Pulmonary artery endothelial cell (primary cell): ENCODE results near the gene KCTD10. TPM values are rescaled to one million over a fixed set of nuclear protein-coding genes. Genes with fewer than 3 reads are reported as not detected.

Experiments used
- DNase-seq: peaks from one replicate; pipeline ENCODE4 v3.0.0-alpha.2; 2011; ENCODE audit warnings: low read depth, low spot score
- total RNA-seq: library from RNA; depleted of rRNA; stranded (reverse); fragments of >200 nt; gene quantifications from 2 replicates; pipeline ENCODE4 v1.2.3, GENCODE V29; 2014

The KCTD10 gene
- total RNA-seq: 88.1 and 102 TPM in 2 replicates

DNA sequence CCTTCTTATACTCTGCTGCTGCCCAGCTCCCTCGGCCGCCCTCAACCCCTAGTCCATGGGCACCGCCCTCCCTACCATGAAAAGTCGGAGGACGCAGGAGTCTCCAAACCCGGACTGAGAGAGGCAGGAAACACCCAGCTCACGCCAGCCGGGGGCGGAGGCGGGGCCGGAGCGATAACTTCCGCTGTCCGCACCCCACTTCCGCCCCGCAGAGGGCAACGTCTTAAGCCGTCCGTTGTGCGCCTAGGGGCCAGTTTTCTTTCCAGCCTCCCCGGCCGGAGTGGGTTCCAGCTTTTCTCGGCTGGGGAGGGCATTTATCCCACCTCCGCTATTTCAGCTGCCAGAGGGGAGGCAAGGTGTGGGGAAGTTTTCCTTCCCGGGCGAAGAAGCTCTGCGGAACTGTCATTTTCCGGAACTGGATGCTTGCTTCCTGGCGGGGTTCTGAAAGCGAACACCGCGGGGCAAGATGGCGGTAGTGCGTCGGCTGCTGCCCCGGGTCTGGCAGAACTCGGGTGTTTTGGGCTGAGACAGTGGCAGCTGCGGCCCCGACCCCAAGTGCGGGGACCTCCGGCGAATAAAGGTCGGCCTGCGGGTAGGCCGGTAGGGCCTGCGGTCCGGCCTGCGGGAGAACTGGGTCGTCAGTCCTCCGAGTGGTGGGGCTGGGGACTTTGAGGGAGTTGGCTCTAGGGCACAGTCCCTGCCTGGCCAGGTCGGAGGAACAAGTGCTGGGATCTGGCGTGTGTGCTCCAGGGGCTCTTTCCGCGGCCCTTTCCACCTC, at the start of gene KCTD10, which contains the start of gene UBE3B:
Gene KCTD10, minus strand, starts transcription at position 116 of the 778 bp plus-strand sequence. Its CDS starts 38 bp downstream, at position 78.
Gene UBE3B, plus strand, starts transcription at position 450 of the 778 bp plus-strand sequence. CDS start 5,918 bp downstream, outside the sequence.
- peak; percentile 72 for DNase-seq

DNA sequence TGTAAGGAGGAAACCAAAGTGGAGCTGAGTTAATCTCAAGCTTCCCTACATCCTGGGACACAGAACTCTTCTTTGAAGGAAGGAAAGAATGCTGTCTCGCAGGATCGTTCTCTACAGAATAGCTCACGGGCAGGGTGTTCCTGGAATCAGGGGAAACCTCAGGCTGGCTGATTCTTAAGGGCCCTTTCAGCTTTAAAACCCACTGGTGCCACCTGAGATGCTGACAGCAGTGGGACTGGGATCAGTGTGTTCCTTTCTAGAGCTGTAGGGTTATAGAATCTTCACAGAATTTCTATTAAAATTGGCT, 48.1 kb upstream of the KCTD10 start:
- DNase-seq: no peak

DNA sequence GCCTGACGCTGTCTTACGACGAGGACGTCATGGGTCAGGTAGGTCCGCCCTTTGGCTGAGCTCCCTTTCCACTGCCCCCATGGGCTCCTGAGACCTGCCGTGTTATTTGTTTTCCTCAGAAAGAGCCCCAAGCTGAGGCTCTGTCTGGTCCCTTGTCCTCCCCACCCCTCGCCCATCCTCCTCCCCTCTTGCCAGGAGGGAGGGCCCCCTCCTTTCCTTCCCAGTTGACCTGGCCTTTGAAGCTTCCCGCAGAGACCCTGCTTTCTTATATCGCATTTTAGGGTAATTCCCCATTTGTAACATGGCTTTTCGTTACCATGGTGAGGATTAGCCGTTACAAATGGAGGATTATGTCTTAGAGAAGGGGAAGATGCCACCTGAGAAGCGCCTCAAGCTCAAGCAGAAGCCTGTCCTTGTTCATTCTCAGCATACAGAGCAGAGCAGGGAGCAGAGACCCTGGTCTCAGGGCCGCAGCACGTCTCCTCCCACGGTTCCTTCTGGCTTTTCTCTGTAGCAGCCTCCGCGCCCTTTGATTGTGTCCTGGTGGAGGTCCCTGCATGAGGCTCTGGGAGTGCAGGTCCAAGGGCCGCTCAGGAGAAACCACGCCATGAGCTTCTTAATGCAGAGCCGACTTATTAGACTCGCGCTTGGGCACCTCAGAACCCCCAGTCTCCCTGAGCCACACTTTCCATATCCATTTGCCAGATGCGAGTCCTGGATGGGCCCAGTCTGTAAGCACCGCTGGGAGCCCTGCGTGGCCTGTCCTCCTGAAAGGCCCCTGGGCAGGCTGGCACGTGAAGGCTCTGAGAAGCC, 47.6 kb upstream of the KCTD10 start:
- no peak for DNase-seq

DNA sequence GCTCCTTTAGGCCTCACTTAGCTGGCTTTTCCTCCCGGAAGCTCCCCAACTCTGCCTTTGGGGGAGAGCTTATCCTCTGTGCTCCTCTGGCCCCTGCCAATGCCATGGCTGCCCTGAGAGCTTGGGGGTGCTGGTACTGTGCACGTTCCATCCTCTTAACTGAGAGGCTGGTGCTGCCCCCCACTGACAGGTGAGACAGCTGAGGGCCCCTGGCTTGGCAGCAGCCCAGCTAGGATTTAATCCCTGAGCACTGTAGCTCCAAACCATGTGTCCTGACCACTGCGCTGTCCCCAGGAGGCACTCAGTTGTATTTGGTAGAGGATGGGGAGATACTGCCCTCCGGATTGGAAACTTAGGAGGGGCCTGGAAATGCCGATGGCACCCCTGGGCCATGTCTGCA, 46.4 kb upstream of the KCTD10 start:
- no peak for DNase-seq

GRCh38 chr12:109523071-109523470, 46.0 kb upstream of the KCTD10 start:
- DNase-seq: no peak

DNA sequence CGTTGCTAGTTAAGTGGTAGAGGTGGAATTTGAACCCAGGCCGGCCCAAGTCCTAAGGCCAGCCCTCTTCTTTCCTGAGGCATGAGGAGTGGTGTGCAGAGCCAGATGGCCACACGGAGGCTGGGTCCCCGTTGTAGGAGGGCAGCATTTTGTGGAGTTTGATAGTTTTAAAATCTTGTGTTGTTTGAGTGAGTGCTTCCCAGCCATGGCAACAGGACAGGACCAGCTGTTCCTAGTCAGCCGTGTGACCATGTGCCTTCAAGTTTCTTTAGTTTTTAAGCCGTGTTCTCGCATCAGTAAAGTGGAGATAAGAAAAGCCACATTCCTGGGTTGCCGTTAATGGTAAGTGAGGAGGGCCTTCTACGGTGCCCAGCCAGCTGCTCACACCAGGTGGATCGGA, 44.7 kb upstream of the KCTD10 start:
- no peak for DNase-seq

DNA sequence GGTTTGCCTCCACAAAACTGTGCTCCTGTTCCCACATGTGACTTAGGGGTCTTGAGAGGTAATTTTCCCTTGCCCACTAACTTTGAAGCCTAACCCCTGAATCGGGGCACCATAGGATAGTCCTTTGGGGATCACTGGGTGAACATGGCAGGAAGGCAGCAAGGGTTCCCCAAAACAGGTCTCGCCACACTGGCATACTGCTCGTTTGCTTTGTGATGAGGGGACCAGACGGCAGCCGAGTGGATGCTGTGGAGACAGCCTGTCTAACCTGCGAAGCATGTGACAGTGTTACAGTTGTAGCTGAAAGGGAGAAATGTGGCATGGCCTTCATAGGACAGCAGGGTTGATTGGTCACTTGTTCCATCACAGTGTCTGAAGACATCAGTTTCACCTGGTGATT, 42.7 kb upstream of the KCTD10 start:
- DNase-seq: no peak

DNA sequence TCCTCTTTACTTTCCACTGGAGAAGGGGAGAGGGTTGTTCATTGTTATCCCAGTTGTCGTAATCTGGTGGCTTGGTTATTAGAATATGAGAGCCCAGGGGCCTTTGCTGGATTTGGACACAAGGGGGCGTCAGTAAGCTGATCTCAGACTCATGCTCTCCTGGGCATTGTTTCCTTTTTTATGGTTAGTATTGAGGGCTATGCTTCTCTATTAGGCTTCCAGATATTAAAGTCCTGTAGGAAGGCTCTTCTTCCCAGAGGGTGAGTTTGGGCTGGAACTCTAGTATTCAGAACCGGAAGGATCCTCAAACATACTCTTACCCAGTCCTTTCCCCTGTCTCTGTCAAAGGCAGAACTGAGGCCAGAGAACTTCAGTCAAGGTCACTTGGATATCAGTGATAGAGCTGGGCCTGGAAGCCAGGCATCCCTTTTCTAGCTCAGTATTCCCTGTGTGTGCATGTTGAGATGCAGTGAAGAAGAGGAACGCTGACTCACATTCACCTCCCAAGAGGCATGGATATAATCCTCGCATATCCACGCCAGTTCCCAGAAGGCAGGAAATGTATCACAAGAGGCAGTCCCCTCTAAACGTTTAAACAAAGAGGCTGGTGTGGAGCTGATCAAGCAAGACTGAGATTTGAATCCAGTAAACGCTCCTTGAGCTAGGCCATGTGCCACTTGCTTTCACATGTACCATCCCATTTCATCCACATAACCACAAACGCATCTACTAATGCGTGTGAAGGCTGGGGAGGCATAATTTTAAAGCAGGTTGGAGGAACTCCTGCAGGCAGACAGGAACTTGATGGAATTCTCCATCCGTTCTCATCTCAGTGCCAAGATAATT, 41.9 kb upstream of the KCTD10 start:
- DNase-seq: peak; percentile 82

- DNase-seq: no peak
Observed at GRCh38 chr12:109517619-109518018, 40.5 kb upstream of the KCTD10 start.

GRCh38 chr12:109513977-109514376, 36.9 kb upstream of the KCTD10 start:
- no peak for DNase-seq

DNA sequence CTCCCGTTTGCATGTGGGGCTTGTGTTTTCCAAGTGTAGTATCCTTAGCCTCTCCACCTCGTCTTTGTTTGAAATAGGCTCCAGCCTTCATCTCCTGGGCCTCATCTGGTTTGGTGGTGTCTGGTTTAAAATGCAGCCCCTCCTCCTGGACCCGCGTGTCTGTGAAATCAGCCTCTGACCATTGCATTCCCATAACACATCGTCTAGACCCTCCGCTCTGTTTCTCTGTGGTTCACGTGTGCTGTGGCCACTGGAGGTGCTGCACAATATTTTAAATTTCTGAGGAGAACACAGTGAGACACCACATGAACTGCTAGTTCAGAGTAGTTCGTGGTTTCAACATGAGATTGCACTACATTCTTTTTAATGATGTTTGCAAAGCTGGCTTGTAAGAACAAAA, 36.0 kb upstream of the KCTD10 start:
- DNase-seq: no peak

DNA sequence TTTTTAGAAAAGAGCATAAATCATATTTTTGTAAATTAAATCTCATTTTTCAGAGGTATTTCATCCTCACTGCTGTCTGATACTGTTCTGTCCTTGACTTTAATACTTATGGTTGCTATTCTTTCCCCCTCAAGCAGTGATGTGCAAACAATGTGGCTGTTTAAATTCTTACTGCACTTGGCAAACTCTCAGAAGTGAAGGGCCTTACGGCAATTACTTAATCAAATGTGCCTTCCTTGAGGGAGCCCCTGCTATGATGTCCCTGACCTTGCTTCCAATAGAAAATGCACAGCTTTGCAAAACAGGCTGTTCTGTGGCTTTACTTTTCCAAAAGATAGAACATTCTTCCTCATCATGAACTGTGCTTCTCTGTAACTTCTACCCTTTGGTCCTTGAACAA, 35.5 kb upstream of the KCTD10 start:
- no peak for DNase-seq

DNA sequence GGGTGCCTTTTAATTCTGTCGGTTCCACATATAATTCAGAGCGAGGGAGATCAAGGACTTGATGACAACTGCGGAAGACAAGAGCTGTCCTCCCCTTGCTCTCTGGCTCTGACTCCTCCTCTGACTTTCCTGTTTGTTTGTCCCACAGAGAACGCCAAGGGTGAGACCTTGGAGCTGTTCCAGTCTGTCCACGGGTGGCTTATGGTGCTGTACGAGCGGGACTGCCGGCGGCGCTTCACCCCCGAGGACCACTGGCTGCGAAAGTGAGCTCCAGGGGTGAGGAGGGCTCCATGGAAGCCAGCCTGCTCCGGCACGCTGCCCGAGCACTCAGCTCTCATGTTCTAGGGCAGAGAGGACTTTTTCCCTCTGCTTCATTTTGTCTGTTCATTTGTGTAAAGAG, 33.1 kb upstream of the KCTD10 start:
- DNase-seq: no peak

- no peak for DNase-seq
Observed at GRCh38 chr12:109504068-109504467, 27.0 kb upstream of the KCTD10 start.

DNA sequence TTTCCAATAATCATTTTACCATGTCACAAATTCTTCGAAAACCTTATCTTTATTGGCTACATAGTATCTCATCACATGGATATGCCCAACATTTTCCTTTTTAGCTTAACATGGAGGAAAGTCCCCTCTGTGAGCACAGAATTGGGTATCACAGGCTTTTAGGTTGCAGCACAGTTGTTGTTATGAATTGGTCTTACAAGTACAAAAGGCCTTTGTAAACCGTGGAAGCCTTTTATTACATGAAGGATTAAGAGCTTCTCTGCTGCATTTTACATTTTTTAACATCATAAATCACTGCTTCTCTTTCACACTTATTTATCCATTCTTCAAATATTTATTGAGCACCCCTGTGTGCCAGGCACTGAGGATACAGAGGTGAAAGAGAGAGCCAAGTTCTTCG, 26.5 kb upstream of the KCTD10 start:
- DNase-seq: no peak

DNA sequence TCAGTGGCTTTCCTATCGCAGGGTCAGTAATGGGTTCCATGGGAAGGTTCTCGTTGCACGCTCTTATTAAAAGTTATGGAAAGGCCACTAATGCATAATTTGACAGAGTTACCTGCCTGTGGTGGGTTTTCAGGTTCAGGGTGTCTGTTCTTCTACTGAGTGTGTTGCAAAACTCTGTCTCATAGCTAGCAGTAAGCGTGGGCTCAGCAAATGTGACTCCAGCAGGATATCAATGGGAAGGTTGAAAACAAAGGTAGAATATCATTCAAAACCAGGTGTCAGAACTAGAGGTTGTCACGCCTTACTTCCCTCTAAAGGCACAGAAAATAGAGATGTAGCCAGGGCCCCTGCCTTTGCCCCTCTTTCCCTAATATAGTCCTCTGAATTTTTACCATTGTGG, 25.2 kb upstream of the KCTD10 start:
- no peak for DNase-seq

DNA sequence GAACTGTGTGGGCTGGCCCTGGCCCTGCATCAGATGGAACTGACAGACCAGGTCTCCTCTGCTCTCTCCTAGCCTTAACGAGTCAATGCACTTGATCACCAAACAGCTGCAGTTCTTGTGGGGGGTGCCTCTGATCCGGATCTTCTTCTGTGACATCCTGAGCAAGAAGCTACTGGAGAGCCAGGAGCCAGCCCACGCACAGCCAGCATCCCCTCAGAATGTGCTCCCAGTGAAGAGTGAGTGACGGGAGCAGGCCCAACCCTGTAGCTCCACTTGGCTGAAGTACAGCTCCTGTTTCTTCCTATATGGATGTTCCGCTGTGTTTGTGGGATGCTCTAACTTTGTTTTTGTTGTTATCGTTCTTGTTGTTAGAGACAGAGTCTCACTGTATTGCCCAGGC, 24.2 kb upstream of the KCTD10 start:
- DNase-seq: no peak

GRCh38 chr12:109500406-109501185, 23.5 kb upstream of the KCTD10 start:
- no peak for DNase-seq

GRCh38 chr12:109497675-109498074, 20.6 kb upstream of the KCTD10 start:
- DNase-seq: no peak

DNA sequence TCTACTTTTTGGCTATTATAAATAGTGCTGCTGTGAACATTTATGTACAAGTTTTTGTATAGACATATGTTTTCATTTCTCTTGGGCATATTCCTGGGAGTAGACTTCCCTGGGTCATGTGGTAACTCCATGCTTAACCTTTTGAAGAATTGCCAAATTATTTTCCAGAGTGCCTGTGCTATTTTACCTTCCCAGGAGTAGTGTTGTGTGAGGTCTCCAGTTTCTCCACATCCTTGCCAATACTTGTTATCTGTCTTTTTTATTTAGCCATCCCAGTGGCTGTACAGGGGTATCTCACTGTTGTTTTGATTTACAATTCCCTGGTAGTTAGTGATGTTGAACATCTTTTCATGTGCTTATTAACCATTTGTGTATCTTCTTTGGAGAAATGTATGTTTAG, 19.2 kb upstream of the KCTD10 start:
- no peak for DNase-seq

- no peak for DNase-seq
Observed at GRCh38 chr12:109495012-109495411, 17.9 kb upstream of the KCTD10 start.
